NCI-H226 (cell line): Measurements from ENCODE around the gene KISS1R.

Experiments
- DNase-seq: peaks from one replicate; pipeline ENCODE4 v3.0.0-alpha.2; 2015

The KISS1R gene

DNA sequence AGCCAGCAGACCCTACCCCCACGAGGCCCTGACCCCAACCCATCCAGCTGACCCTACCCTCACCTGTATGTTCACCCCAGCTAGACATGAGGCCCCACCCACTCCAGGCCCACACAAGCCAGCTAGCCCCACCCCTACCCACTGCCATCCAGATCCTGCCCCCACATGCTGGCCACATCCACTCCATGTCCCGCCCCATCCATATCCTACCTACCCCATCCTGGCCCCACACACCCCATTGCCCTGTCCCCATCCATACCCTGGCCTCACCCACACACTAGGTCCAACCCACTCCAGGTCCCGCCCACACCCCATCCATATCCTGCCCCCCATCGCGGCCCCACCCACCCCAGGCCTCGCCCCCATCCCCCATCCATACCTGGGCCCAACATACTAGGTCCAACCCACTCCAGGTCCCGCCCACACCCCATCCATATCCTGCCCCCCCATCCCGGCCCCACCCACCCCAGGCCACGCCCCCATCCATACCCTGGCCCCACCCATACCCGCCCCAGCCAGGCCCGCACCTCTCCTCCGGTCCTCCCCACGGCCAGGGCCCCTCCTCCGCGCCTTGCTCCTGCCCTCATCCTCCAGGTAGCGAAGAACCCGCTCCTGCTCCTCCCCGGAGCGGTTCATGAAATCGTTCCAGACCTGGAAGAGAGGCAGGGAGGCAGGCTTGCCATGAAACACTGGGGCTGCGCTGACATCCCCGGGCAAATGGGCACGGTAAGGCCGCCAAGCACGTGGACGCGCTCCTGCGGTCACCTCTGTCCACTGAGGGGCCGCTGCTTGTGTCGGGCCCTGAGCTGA, 16.6 kb upstream of the KISS1R start:
- peak; percentile 68 for DNase-seq

DNA sequence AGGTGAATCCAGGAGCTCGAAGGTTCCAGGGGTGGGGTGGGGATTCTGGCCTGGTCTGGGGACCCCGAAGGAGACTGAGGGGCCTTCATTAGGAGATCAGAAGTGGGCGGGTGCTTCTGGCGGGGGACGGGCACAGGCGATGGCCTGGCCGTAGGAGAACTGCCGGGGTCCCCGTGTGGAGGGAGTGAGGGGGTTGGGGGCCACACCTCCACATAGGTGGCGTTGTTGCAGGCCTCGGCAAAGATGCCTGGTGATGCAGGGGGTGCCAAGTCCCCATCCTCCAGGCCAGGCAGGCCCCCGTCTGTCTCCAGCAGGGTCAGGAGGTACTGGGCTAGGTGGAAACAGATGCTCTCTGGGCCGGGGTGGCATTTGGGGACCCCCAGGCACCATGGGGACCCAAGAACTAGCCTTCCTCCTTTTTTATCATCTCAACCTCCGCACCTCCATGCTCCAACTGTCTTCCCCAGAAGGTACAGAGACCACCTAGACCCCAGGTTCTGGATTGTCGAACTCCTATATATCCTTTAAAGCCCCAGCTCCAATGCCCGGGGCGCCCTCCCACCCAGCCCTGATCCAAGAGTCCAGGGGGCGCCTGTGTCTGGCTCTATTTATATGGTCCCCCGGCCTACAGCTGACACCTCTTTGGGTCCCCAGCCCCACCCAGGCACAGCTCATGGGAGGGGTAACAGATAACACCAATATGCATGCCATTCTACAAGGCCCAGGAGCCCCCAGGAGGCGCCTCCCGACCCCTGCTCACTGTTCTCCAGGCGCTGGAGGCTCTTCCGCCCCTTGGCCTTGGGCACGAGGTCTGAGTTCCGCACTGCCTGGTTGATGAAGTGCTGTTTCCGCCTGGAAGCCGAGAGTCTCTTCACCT, 15.7 kb upstream of the KISS1R start:
- no peak for DNase-seq

DNA sequence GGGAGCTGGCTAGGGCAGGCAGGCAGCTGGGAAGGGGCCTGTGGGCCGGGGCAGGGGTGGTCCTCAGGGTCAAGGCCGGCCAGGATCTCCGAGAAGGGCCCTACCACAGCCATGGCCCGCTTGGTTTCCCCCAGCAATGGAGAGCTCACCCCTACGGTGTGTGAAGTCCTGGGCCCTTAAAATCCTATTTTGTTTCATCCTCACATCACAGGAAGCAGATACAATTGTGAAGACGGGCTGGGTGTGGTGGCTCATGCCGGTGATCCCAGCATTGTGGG, 15.1 kb upstream of the KISS1R start:
- DNase-seq, result no peak

DNA sequence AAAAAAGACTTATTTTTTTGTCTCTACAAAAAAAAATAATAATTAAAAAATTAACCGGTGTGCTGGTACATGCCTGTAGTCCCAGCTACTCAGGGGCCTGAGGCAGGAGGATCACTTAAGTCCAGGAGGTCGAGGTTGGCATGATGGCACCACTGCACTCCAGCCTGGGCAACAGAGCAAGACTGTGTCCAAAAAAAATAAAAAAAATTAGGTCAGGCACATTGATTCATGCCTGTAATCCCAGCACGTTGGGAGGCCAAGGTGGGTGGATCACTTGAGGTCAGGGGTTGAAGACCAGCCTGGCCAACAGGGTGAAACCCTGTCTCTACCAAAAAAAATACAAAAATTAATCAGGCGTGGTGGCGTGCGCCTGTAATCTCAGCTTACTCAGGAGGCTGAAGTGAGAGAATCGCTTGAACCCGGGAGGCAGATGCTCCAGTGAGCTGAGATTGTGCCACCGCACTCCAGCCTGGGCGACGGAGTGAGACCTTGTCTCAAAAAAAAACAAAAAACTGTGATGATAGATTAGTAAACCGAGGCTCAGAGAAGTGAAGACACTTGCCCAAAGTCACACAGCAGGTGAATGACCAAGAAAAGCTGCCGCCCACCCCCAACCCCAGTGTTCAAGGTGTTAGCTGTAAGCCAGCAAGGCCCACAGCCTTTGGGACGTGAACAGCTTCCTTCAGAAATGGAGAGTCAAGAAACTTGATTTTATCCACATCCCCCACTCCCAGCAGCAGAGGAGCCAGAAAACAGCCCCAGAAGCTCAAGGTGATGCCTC, 14.5 kb upstream of the KISS1R start:
- DNase-seq, result no peak

DNA sequence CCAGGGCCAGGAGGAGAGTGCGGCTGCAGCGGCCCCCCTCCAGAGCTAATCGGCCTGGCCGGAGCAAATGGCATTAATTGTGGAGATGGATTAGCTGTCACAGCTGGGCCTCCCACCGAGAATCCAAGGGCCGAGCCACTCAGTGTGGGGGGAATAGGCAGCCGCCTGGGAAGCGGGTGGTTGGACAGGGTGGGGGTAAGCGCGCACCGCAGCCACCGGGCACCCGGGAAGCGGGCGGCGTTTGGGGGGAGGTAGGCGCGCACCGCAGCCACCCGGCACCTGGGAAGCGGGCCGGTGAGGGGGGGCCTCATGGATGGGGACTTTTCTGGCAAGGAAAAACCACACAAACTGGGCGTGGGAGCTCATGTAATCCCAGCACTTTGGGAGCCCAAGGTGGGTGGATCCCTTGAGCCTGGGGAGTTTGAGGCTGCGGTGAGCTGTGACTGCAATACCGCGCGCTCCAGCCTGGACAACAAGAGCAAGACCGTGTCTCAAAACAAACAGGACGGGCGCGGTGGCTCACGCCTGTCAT, 13.8 kb upstream of the KISS1R start:
- no peak for DNase-seq

DNA sequence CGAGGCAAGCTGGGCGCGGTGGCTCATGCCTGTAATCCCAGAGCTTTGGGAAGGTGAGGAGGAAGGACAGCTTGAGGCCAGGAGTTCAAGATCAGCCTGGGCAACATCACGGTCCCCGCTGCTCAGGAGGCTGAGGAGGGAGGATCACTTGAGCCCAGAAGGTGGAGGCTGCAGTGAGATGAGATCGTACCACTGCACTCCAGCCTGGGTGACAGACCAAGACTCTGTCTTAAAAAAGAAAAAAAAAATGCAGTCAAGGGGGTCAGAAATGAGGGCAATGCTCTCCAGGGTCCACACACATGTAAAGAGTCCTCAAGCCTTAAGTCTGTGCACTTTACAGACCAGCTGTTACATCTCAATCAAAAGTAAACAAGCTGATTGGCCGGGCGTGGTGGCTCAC, 12.6 kb upstream of the KISS1R start:
- DNase-seq, result no peak

DNA sequence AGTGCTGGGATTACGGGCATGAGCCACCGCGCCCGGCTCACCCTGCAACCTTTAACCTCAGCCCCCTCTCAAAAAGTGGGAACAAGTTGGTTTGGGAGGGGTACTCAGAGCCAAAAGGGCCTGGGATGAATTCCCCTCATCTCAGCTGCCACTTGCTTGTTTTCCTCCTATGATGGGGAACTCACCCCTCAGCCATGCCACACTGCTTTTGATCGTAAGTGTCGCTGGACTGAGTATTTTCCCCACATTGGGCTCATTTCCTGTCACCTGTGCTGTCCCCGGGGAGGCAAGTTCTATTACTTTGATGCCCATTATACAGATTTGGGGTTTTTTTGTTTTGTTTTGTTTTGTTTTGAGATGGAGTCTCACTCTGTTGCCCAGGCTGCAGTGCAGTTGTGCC, 10.7 kb upstream of the KISS1R start:
- no peak for DNase-seq

DNA sequence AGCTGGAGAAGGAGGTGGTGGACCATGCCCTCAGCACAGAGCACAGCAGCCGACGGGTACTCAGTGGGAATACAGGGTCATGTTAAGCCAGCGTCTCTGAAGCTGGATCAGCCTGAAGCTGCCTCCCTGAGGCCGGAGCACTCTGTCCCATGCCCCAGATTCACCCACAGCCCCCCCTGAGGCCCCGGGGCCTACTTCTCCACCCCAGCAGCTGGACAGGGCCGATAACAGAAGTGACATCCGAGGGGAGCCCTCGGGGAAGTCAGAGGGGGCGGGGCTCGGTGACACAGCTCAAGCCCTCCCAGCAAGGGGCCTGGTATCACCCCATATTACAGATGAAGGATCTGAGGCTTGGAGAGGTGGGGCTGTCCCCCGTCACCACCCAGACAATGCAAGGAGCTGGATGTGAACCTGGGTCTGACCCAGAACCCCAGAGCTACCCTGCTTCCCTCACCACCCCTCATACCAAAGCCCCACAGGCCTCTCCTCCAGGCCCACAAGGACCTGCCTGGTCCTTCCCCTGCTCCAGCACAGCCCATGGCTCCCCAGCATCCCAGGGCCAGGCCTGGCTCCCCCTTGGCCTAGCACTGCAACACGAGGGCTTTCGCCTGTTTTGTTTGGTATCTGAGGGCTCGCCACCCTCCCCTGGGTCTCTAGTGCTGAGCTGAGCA, 9.8 kb upstream of the KISS1R start:
- DNase-seq, result no peak

DNA sequence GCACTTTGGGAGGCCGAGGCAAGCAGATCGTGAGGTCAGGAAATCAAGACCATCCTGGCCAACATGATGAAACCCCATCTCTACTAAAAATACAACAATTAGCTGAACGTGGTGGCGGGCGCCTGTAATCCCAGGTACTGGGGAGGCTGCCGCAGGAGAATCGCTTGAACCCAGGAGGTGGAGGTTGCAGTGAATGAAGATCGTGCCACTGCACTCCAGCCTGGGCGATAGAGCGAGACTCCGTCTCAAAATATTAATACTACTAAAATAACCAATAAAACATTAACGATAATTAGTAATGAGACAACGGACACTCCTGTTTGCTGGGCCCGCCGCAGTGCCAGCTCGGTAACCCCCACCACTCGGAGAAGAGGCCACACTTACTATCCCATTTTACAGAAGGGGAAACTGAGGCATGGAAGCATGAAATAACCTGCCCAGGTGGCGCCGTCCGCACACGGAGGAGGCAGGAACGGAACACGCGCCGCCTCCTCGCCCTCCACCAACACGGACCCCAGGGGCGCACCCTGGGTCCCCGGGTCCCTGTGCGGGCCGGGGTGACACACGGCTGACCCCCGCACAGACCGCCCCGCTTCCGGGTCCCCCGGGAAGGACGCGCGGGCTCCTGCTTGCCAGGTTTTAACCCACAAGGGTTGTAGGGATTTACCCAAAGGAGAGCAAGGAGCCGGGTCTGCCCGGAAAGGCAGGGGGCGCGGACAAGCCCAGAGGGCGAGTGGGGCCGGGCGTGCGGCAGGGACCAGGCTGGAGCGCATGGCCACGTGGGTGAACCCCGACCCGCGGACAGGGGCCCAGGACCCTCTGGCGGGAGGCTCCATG, 5.7 kb upstream of the KISS1R start:
- no peak for DNase-seq

DNA sequence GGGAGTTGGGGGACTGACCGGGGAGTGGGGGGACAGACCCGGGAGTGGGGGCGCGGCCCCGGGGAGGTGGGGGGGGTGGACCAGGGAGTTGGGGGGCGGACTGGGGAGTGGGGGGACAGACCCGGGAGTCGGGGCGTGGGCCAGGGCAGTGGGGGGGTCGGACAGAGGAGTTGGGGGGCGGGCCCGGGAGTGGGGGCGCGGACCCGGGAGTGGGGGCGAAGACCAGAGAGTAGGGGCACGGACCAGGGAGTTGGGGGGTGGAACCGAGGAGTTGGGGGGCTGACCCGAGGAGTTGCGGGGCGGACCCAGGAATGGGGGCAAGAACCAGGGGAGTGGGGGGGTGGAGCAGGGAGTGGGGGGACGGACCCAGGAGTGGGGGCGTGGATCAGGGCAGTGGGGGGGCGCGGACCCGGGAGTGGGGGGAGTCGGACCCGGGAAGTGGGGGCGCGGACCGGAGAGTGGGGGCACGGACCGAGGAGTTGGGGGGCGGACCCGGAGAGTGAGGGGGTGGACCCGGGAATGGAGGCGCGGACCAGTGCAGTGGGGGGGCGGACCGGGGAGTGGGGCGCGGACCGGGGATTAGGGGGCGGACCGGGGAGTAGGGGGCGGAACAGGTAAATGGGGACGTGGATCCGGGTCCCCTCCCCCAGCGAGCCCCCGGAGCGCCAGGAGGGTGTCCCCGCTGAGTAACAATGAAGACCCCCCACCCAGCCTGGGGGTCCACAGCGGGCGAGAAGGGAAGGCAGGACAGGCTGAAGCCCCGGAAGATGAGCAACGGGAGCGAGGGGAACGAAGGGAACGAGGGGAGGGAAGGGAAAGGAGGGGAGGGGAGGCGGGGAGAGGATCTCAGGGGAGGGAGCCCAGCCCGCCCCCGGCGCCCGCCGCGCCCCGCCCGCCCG, 4.7 kb upstream of the KISS1R start:
- no peak for DNase-seq

DNA sequence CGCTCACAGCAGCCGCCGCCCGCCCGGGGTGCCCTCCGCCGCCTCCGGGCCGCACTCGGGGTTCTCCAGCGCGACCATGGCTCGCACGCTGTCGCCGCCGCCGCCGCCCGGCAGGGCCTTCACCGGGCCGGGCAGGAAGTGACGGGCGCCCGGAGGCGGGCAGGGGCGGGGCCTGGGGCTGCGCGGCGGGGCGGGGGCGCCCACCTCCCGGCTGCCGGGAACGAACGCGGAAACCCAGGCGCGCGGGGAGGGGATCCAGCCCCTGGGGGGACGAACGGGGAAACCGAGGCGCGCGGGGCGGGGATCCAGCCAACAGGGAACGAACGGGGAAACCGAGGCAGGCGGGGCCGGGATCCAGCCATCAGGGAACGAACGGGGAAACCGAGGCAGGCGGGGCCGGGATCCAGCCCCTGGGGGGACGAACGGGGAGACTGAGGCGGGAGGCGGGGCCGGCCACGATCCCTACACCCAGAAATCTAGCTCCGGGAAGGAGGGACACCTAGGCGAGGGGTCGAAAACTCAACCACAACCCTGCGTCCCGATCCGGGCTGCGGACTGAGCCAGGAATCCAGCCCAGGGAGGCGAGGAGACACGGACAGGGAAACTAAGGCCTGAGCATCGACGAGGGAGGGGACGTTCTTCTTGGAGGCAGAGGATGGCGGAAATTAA, 3.9 kb upstream of the KISS1R start, which contains the start of gene R3HDM4:
Gene R3HDM4 (minus strand): TSS at position 140 of the 669 bp plus-strand sequence. CDS start 62 bp downstream, at position 78.
- DNase-seq, result peak; percentile 39

DNA sequence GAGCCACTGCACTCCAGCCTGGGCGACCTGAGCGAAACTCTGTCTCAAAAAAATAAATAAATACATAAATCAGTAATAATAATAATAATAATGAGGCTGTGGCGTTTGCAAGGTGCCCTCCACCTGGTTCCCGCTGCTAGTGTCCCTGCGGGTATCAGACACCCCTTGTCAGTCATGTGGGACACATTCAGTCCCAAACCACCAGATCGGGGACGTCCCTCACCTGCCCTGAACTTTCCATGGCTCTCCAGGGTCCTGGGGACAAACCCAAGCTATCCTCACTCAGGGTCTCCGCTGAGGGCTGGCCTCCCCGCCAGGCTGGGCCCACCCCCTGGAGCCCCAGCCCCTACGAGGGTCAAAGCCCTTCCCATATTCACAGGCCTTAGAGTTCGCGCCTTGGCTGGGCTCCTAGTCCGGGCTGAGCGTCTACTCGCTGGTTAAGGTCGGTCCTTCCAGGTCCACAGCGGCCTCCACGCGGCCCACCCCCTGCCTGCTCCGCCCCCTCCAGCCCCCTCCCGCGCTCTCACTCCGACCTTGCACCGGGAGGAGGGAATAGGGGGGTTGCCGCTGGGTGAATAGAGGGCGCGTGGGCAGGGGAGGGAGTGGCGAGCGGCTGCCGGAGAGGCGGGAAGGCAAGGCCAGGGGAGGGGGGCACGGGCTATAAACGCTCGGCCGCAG, 349 bp upstream of the KISS1R start:
- no peak for DNase-seq

DNA sequence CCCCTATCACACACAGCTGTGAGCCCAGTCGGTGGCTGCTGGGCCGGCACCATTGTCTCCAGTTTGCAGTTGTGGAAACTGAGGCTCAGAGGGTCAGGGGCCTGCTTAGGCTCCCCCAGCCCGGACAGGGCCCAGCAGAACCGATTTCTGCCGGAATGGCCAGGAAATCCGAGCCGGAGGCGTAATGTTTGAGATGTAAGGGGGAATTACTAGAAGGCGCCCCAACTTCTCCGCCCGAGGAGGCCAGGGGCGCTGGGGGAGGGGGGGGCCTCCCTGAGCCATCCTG, 962 bp downstream of the KISS1R start:
- no peak for DNase-seq

DNA sequence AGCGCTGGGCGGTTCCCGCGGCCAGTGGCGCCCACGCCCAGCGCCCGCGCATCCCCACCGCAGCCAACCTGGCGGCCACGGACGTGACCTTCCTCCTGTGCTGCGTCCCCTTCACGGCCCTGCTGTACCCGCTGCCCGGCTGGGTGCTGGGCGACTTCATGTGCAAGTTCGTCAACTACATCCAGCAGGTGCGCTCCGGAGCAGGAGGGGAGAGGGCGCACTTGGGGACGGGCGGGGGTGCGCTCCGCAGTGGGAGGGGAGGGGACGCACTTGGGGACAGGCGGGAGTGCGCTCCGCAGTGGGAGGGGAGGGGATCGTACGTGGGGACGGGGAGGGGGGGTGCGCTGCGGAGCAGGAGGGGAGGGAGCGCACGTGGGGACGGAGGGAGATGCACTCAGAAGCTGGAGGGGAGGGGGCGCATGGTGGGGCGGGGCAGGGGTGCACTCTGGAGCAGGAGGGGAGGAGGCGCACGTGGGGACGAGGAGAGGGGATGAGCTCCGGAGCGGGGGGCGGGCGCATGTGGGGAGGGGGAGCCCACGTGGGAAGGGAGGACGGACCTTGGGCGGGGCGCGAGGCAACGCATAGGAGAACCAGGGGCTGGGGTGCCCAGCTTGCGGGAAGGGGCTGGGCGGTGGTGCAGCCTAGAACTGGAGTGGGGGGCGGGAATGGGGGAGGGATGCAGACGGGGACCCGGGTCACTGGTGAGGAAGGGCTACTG, 1.5 kb downstream of the KISS1R start:
- DNase-seq, result no peak

DNA sequence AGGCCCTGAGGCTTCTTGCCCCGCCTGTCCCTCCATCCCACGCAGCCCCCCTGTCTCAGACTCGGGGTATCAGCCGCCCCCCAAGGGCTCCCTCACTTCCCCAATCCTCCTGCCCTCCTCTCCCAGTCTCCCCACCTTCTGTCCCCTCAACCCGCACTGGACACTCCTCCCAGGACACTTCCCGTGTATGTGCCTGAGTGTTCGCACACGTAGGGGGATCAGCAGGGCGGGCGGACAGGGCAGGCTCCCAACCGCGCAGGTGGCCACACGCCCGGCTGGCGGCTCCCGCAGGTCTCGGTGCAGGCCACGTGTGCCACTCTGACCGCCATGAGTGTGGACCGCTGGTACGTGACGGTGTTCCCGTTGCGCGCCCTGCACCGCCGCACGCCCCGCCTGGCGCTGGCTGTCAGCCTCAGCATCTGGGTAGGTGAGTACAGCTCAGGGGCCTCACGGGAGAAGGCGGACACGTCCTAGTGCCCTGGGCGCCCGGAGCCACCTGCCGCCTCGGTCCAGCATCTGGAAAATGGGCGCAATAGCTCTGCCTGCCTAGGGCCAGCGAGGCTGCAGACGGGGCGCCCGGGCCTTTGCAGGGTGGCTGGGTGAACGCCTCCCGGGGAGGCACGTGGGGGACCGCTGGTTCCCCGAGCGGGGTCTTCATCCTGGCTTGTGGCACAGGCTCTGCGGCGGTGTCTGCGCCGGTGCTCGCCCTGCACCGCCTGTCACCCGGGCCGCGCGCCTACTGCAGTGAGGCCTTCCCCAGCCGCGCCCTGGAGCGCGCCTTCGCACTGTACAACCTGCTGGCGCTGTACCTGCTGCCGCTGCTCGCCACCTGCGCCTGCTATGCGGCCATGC, 2.3 kb downstream of the KISS1R start:
- no peak for DNase-seq

DNA sequence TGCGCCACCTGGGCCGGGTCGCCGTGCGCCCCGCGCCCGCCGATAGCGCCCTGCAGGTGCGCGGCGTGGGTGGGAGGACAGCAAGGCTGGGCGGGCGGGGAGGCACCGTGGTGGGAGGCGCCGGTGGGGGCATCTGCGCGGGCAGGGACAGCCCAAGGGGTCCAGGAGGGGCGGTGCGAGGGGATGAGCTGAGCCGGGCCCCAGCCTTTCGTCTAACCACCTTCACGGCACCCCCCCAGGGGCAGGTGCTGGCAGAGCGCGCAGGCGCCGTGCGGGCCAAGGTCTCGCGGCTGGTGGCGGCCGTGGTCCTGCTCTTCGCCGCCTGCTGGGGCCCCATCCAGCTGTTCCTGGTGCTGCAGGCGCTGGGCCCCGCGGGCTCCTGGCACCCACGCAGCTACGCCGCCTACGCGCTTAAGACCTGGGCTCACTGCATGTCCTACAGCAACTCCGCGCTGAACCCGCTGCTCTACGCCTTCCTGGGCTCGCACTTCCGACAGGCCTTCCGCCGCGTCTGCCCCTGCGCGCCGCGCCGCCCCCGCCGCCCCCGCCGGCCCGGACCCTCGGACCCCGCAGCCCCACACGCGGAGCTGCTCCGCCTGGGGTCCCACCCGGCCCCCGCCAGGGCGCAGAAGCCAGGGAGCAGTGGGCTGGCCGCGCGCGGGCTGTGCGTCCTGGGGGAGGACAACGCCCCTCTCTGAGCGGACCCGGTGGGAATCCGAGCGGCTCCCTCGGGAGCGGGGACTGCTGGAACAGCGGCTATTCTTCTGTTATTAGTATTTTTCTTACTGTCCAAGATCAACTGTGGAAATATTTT, 3.1 kb downstream of the KISS1R start:
- no peak for DNase-seq

DNA sequence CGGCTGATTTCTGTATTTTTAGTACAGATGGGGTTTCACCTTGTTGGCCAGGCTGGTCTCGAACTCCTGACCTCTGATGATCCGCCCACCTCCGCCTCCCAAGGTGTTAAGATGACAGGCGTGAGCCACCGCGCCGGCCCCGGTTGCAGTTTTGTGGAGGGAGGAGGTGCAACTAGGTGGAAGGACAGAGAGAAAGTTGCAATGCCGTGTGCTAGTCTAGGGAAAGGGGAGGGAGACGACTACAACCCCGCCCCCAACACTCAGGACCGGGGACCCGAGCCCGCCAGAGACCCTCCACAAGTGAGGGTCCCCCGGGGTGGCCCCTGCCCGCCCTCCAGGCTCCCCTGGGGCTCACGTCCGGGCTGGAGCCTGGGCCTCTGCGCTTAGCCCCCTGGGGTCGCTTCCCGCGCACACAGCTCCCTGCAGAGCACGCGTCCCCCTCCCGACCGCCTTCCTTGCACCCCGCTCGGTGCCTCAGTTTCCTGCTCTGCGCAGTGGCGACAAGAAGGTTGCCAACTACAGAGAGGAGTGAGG, 7.5 kb downstream of the KISS1R start:
- DNase-seq, result no peak
